SW480 (cell line): ENCODE measurements around the gene SLC15A3.

ENCODE experiments used
- DNase-seq: peaks from one replicate; pipeline ENCODE4 v3.0.0-alpha.2; 2016; ENCODE audit warnings: low spot score

Gene SLC15A3

GRCh38 chr11:60928563-60929001 is 23.4 kb downstream of the SLC15A3 start:
- no peak for DNase-seq

- no peak for DNase-seq
Observed at GRCh38 chr11:60927600-60927999, 24.4 kb downstream of the SLC15A3 start.

- no peak for DNase-seq
Observed at GRCh38 chr11:60927061-60927592, 24.8 kb downstream of the SLC15A3 start.

GRCh38 chr11:60926500-60926899 is 25.5 kb downstream of the SLC15A3 start:
- DNase-seq = no peak

GRCh38 chr11:60925868-60926267 is 26.1 kb downstream of the SLC15A3 start:
- DNase-seq = peak; percentile 23

GRCh38 chr11:60924906-60925853 is 26.8 kb downstream of the SLC15A3 start:
- DNase-seq = no peak

GRCh38 chr11:60924110-60924905 is 27.7 kb downstream of the SLC15A3 start, which contains the start of gene TMEM132A:
TSS of gene TMEM132A (plus strand) at chr11:60924460. CDS start at chr11:60924634, 174 bp downstream.
- DNase-seq = peak; percentile 75

- DNase-seq = no peak
Observed at GRCh38 chr11:60923800-60924109, 28.2 kb downstream of the SLC15A3 start.

- no peak for DNase-seq
Observed at GRCh38 chr11:60923326-60923725, 28.6 kb downstream of the SLC15A3 start.

GRCh38 chr11:60922906-60923305 is 29.1 kb downstream of the SLC15A3 start:
- DNase-seq = no peak

GRCh38 chr11:60921777-60922335 is 30.1 kb downstream of the SLC15A3 start:
- no peak for DNase-seq

GRCh38 chr11:60921259-60921658 is 30.7 kb downstream of the SLC15A3 start:
- no peak for DNase-seq

GRCh38 chr11:60919956-60920355 is 32.0 kb downstream of the SLC15A3 start:
- no peak for DNase-seq

- DNase-seq = no peak
Observed at GRCh38 chr11:60919320-60919719, 32.7 kb downstream of the SLC15A3 start.

- peak; percentile 16 for DNase-seq
Observed at GRCh38 chr11:60918939-60919265, 33.1 kb downstream of the SLC15A3 start.

- no peak for DNase-seq
Observed at GRCh38 chr11:60918251-60918938, 33.6 kb downstream of the SLC15A3 start.

- DNase-seq = no peak
Observed at GRCh38 chr11:60917267-60917666, 34.7 kb downstream of the SLC15A3 start.

- DNase-seq = no peak
Observed at GRCh38 chr11:60916669-60917206, 35.2 kb downstream of the SLC15A3 start.

- peak; percentile 77 for DNase-seq
Observed at GRCh38 chr11:60915248-60915914, 36.6 kb downstream of the SLC15A3 start.

GRCh38 chr11:60914633-60915247 is 37.2 kb downstream of the SLC15A3 start:
- peak; percentile 36 for DNase-seq
